ENCODE measurements around the gene DENND1A. TPM values are rescaled to one million over a fixed set of nuclear protein-coding genes. Genes with fewer than 3 reads are reported as not detected.

The DENND1A gene
- total RNA-seq, 1 donor from 2014 or later = 12.7 TPM

DNA sequence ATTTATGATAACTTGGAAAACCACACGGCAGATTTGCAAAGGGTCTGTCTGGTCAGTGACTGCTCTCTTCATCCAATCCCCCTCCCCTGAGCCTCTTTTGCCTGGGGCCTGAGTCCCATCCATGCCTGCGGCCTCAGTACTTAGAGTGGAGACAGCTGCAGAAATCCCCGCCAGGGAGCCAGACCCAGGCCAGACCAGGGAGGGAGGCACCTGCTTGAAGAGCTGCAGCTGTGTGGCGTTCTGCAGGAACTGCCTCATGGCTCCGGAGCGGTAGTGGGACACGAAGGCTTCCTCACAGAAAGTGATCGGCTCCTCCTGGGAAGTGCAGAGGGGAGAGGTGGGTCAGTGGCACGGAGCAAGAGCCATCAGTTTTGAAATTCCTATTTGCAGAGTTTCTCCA is 472.3 kb downstream of the DENND1A start:
- H2AFZ ChIP-seq (ENCODE audit: low read depth, low read length) = no peak overlapping the region

GRCh38 chr9:123456011-123456410 is 473.9 kb downstream of the DENND1A start:
- Histone ChIP-seq H3K27ac (ENCODE audit: low read depth, low read length) (no peak overlapping the region), H3K9ac (ENCODE audit: low read length) (no peak overlapping the region), H4K20me1 (ENCODE audit: insufficient read depth, low read length) (no peaks in the 10 kb centered on the region), H3K4me3 (ENCODE audit: insufficient read depth, low read depth, low read length) (no peak overlapping the region), H3K27me3 (ENCODE audit: insufficient read depth, low read length) (no peaks in the 10 kb centered on the region), H3K9me3 (ENCODE audit: insufficient read depth, low read depth, low read length) (no peaks in the 10 kb centered on the region), H3K4me2 (ENCODE audit: low read length) (no peak overlapping the region), H3K79me2 (ENCODE audit: insufficient read depth, low read length) (no peaks in the 10 kb centered on the region), H3K36me3 (ENCODE audit: insufficient read depth, low read length) (no peaks in the 10 kb centered on the region), H2AFZ (ENCODE audit: low read depth, low read length) (no peak overlapping the region), H3K4me1 (ENCODE audit: insufficient read depth, low read length) (no peaks in the 10 kb centered on the region)
- TF ChIP-seq, protein P1, sequence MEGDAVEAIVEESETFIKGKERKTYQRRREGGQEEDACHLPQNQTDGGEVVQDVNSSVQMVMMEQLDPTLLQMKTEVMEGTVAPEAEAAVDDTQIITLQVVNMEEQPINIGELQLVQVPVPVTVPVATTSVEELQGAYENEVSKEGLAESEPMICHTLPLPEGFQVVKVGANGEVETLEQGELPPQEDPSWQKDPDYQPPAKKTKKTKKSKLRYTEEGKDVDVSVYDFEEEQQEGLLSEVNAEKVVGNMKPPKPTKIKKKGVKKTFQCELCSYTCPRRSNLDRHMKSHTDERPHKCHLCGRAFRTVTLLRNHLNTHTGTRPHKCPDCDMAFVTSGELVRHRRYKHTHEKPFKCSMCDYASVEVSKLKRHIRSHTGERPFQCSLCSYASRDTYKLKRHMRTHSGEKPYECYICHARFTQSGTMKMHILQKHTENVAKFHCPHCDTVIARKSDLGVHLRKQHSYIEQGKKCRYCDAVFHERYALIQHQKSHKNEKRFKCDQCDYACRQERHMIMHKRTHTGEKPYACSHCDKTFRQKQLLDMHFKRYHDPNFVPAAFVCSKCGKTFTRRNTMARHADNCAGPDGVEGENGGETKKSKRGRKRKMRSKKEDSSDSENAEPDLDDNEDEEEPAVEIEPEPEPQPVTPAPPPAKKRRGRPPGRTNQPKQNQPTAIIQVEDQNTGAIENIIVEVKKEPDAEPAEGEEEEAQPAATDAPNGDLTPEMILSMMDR (IDR thresholded peaks at IDR 0.05; ENCODE audit: insufficient read depth, low read depth, low read length) = no peak
- no peak for TF ChIP-seq EZH2 (IDR thresholded peaks at IDR 0.05; ENCODE audit: insufficient read depth, low read length)
- DNase-seq (ENCODE audit: low read depth) (no peak), FAIRE-seq (no peak)
- no peaks in the 10 kb centered on the region for H3K4me1 Mint-ChIP-seq (ENCODE audit: low read depth, unreplicated experiment)
- peaks cover 8% of the 10 kb centered on the region for H3K36me3 Mint-ChIP-seq (ENCODE audit: low read depth, unreplicated experiment)
- no peaks in the 10 kb centered on the region for H3K9me3 Mint-ChIP-seq (ENCODE audit: unreplicated experiment)
- no peaks in the 10 kb centered on the region for H3K27me3 Mint-ChIP-seq (ENCODE audit: low read depth, unreplicated experiment)
- no peak overlapping the region for H3K4me3 Mint-ChIP-seq (ENCODE audit: unreplicated experiment)
- H3K27ac Mint-ChIP-seq (ENCODE audit: unreplicated experiment) = no peak overlapping the region

More for the DNA sequence above, 472.3 kb downstream of the DENND1A start:
- FAIRE-seq (no peak), DNase-seq (ENCODE audit: low read depth) (no peak)
- Histone ChIP-seq H3K27me3 (ENCODE audit: insufficient read depth, low read length) (no peaks in the 10 kb centered on the region), H3K36me3 (ENCODE audit: insufficient read depth, low read length) (no peaks in the 10 kb centered on the region), H3K4me1 (ENCODE audit: insufficient read depth, low read length) (no peaks in the 10 kb centered on the region), H3K9me3 (ENCODE audit: insufficient read depth, low read depth, low read length) (no peaks in the 10 kb centered on the region), H3K4me3 (ENCODE audit: insufficient read depth, low read depth, low read length) (no peak overlapping the region), H3K79me2 (ENCODE audit: insufficient read depth, low read length) (no peaks in the 10 kb centered on the region), H3K4me2 (ENCODE audit: low read length) (no peak overlapping the region), H3K27ac (ENCODE audit: low read depth, low read length) (no peak overlapping the region), H3K9ac (ENCODE audit: low read length) (no peak overlapping the region), H4K20me1 (ENCODE audit: insufficient read depth, low read length) (no peaks in the 10 kb centered on the region)
- H3K27ac Mint-ChIP-seq (ENCODE audit: unreplicated experiment) = no peak overlapping the region
- peaks cover 5% of the 10 kb centered on the region for H3K36me3 Mint-ChIP-seq (ENCODE audit: low read depth, unreplicated experiment)
- peaks cover 2% of the 10 kb centered on the region for H3K27me3 Mint-ChIP-seq (ENCODE audit: low read depth, unreplicated experiment)
- H3K4me3 Mint-ChIP-seq (ENCODE audit: unreplicated experiment) = no peak overlapping the region
- H3K4me1 Mint-ChIP-seq (ENCODE audit: low read depth, unreplicated experiment) = no peaks in the 10 kb centered on the region
- H3K9me3 Mint-ChIP-seq (ENCODE audit: unreplicated experiment) = no peaks in the 10 kb centered on the region
- TF ChIP-seq, protein P1 (IDR thresholded peaks at IDR 0.05; ENCODE audit: insufficient read depth, low read depth, low read length) = no peak
- TF ChIP-seq EZH2 (IDR thresholded peaks at IDR 0.05; ENCODE audit: insufficient read depth, low read length) = no peak

- Mint-ChIP-seq H3K27ac (ENCODE audit: unreplicated experiment) (no peak overlapping the region), H3K27me3 (ENCODE audit: low read depth, unreplicated experiment) (no peaks in the 10 kb centered on the region), H3K4me1 (ENCODE audit: low read depth, unreplicated experiment) (no peaks in the 10 kb centered on the region), H3K4me3 (ENCODE audit: unreplicated experiment) (no peak overlapping the region), H3K36me3 (ENCODE audit: low read depth, unreplicated experiment) (peaks cover 8% of the 10 kb centered on the region), H3K9me3 (ENCODE audit: unreplicated experiment) (no peaks in the 10 kb centered on the region)
- no peaks in the 10 kb centered on the region for H3K27me3 ChIP-seq (ENCODE audit: insufficient read depth, low read length)
- H3K9me3 ChIP-seq (ENCODE audit: insufficient read depth, low read depth, low read length) = no peaks in the 10 kb centered on the region
- no peak overlapping the region for H3K27ac ChIP-seq (ENCODE audit: low read depth, low read length)
- no peaks in the 10 kb centered on the region for H3K4me1 ChIP-seq (ENCODE audit: insufficient read depth, low read length)
- TF ChIP-seq EZH2 (IDR thresholded peaks at IDR 0.05; ENCODE audit: insufficient read depth, low read length) = no peak
- TF ChIP-seq, protein P1 (IDR thresholded peaks at IDR 0.05; ENCODE audit: insufficient read depth, low read depth, low read length) = no peak
- H3K79me2 ChIP-seq (ENCODE audit: insufficient read depth, low read length) = no peaks in the 10 kb centered on the region
- no peak for DNase-seq (ENCODE audit: low read depth)
- H3K4me2 ChIP-seq (ENCODE audit: low read length) = no peak overlapping the region
- no peak overlapping the region for H3K4me3 ChIP-seq (ENCODE audit: insufficient read depth, low read depth, low read length)
- no peak for FAIRE-seq
- H3K36me3 ChIP-seq (ENCODE audit: insufficient read depth, low read length) = no peaks in the 10 kb centered on the region
- no peak overlapping the region for H3K9ac ChIP-seq (ENCODE audit: low read length)
- no peaks in the 10 kb centered on the region for H4K20me1 ChIP-seq (ENCODE audit: insufficient read depth, low read length)
- no peak overlapping the region for H2AFZ ChIP-seq (ENCODE audit: low read depth, low read length)
Observed at GRCh38 chr9:123455187-123455586, 474.7 kb downstream of the DENND1A start.

Measured in astrocyte (in vitro differentiated cells and primary cell).